DMS53 (cell line): ENCODE measurements around the gene PMFBP1.

ENCODE experiments used
- DNase-seq: peaks from one replicate; lab custom pipeline; 2025; lab: John Stamatoyannopoulos, UW

Gene PMFBP1

GRCh38 chr16:72131036-72131435, 40.9 kb downstream of the PMFBP1 start:
- DNase-seq = no peak

DNA sequence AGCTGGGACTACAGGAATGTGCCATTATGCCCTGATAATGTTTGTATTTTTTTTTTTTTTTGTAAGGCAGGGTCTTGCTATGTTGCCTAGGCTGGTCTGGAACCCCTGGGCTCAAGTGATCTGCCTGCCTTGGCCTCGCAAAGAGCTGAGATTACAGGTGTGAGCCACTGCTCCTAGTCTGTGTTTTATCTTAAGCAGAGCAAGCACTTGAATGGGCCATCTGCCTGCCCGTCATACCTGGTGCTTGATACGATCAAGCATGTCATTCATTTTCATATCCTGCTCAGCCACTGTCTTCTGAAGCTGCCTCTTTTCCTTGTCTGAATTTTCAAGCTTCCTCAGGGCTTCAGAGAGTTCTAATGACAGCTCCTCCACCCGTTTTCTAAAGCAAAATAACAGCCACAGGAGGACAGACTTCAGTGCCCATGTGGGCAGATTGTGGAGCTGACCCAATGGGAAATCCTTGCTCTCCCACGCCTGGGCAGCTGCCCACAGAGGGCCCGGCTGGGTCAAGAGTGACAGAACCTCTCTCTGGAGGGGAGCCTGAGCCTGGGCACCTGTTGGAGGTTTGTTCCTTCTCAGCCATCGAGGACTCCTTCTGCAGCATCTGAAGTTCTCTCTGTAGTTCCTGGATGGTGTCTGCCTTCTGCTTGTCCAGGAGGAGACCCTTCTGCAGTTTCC, 41.8 kb downstream of the PMFBP1 start:
- DNase-seq = peak; percentile 88

DNA sequence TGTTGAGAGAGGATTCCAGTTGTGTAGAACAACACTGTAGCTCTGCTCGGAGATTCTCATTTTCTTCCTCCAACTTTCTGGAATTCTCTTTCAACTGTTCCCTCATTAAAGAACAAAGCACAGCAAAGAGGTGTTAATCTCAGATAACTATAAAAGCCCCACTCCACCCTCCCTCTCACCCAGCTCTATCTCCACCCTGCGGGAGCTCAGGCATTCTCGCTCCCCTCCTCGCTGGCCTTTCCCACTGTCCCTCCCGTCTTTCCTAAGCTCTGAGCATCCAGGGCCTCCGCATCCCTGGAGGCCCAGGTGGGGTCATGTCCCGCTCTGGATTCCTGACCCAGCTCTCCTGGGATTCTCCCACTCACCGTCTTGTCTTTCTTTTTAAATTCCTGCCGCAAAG, 43.3 kb downstream of the PMFBP1 start:
- no peak for DNase-seq

- DNase-seq = no peak
Measured at GRCh38 chr16:72126429-72126765, 45.6 kb downstream of the PMFBP1 start.

DNA sequence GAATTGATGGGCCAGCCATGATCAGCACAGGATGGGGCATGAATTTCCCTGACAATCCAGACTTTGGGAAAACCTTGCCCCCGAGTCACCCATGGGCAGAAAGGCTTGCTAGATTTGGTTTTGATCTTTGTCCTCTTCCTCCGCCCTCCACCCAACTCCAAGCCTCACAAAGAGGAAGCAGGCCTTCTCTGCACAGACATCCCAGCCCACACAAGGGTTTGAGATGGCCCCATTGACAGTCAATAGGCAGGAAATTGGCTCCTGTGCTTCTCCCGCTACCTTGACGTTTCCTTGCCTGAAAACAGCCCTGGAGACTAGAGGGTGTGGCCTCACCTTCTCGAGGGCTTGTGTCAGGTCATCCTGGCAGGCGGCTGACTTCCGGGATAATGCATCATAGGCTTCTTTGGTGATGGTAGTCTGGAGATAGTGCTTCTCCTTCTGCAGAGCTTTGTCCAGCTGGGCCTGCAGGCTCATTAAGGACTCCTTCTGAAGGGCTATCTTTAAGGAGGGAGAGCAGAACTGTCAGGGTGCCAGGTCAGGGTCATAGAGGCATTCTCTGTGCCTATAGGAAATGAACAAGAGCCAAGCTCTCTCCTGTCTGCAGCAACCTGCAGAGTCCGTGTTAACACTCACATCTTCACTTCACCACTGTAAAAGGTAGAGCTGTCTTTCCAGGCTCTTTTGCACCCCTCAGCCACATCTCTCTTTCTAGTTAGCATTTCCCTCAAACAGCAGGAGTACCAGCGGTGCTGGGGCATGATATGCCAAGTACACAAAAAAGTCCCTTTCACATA, 46.1 kb downstream of the PMFBP1 start:
- peak; percentile 27 for DNase-seq

DNA sequence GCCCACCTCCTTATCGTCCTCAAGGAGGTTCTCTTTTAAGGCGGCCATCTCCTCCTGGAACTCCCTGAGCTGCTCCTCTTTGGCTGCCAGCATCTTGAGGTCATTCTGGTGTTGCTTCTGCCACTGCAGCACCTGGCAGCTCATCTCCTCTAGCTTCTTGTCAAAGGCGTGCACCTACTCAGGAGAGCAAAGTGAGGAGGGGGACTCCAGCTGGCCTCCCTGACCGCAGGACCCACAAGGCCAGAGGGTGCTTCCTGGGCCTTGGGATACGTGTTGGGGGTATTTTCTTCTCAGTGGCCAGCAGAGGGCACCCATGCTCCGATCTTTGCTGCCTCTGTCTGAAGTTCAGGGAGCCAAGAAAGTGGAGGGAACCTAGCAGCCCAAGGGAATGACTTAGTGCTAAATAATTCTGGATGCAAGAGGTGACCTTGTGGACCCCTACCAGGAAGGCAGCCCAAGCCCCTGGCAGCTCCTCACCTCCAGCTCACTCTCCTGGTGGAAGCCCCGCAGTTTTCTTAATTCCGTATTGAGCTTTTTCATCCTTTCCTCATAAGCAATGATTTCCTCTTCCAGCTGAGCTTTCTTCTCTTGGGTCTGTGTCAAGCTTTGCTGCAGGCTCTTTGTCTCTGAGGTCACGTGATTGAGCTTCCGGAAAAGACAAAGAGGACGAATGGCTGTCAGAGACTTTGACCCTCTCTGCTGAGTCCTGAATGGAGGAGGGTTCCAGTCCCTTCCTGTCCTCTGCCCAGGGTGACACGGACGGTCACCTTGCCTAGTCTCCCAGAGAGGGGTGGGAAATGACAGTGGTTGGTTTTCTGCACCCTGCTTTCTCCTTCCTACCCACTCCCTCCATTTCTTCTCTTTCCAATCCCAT, 47.0 kb downstream of the PMFBP1 start:
- peak; percentile 86 for DNase-seq

GRCh38 chr16:72124148-72124547, 47.8 kb downstream of the PMFBP1 start:
- no peak for DNase-seq

- no peak for DNase-seq
Measured at GRCh38 chr16:72123426-72123825, 48.5 kb downstream of the PMFBP1 start.

GRCh38 chr16:72122916-72123315, 49.0 kb downstream of the PMFBP1 start:
- DNase-seq = no peak

DNA sequence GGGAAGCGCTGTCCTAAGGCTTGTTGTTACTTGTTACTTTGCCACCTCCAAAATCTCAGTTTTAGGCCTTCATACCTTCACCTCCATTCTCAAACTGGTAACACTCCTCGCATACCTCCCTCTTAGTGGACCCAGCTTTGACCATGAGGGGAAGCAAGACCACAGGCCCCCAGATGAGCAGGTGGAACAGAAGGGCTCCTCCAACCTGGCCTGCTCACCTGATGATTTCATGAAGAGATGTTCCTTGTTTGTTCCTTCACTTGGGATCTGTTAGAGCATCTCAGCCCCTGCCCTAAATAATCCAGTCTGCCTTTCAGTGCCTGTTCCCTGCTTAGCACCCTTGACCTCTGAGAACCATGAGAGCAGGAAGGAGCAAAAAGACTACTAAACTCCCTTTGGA, 49.6 kb downstream of the PMFBP1 start:
- no peak for DNase-seq

GRCh38 chr16:72120026-72120425, 51.9 kb downstream of the PMFBP1 start:
- DNase-seq = no peak

DNA sequence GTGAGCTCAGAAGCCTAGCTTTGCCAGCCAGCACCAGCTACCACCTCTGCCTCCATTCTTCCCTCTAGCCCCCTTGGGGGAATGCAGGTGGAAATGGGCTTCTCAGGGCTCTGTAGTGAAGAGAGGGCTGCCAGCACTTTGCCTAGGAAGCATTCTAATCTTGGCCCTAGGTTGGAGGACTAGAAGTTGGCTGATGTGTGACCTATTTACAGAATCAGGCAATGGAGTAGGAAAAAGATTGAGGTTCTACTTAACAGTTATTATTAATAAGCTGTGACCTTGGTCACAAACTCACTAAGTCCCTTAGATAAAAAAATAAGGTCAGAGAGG, 58.4 kb downstream of the PMFBP1 start:
- no peak for DNase-seq

DNA sequence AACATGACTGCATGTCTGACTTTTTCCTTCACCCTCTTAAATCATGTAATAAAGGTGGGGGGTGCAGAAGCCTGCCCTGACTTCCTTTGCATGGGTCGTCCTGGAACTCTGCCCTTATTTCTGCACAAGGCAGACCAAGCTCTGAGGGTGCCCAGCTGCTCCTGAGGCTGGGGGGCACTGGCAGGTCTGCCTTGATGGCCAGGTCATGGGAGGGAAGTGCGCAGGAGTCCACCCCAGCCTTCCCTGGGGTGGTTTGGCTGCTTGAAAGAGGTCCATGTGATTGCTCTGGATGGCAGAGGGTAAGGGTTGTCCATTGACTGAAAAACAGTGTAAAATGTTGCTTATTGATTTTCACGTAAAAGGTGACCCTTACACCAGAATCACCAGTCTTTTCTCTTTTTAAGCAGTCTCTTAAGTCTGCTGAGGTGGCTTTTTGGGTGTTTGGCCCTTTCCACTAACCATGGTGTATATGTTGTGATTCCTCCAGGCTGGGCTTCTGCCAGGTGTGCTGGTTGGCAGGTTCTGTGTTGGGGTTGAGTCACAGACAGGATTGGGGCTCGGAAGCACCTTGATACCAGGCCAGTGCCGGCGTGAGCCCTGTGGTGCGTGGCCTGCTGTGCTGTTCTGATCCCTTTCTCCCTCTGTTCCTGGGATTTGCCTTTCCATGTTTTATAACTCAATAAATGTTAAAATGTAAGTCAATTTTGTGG, 58.9 kb downstream of the PMFBP1 start:
- DNase-seq = no peak

DNA sequence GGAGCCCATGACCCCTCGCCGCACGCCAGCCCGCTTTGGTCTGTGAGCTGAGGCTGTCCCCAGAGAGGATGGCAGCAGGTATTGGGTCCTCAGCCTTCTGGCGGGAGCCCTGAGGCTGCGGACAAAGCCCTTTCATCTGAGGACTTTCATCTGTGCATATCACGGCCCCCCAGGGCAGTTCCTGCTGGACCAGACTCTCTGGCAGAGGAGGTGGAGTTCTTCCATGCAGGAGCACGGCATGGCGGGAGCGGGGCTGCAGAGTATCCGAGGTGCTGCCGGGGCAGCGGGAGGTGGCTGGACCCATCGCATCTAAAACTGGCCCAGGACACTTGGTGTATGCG, 59.5 kb downstream of the PMFBP1 start:
- no peak for DNase-seq

DNA sequence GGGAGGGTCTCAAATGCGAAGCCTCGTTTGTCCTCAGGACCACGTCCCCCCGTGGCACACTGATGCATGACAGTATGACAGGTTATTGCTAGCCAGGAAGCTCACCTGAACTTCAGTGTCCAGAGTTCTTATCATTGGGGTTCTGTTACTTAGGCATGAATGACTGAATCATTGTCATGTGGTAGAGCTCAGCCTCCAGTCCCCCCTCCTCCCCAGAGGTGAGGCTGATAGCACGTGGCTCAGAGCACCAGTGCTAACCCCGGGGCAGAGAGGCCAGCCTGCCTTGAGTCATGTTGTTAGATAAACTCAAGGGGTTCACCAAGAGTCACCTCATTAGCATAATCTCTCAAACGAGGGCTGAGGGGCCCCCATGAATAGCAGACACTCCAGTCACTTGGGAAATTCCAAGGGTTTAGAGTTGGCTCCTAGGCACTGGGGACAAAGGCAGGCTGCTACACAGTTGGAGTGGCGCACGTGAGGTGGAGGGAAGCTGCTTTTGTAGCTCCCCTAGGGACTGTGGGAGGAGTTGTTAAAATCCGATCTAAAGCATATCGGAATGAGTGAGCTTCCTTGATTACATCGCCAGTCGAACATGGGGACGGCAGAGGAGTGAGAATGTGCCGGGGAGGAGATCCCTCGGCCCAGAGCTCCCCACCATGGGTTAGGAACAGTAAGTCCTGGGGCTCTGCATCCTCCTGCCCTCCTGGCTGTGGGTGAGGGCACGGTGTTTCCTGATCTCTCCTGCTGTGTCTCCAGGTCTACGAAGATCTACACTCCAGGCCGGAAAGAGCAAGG, 60.1 kb downstream of the PMFBP1 start:
- no peak for DNase-seq

DNA sequence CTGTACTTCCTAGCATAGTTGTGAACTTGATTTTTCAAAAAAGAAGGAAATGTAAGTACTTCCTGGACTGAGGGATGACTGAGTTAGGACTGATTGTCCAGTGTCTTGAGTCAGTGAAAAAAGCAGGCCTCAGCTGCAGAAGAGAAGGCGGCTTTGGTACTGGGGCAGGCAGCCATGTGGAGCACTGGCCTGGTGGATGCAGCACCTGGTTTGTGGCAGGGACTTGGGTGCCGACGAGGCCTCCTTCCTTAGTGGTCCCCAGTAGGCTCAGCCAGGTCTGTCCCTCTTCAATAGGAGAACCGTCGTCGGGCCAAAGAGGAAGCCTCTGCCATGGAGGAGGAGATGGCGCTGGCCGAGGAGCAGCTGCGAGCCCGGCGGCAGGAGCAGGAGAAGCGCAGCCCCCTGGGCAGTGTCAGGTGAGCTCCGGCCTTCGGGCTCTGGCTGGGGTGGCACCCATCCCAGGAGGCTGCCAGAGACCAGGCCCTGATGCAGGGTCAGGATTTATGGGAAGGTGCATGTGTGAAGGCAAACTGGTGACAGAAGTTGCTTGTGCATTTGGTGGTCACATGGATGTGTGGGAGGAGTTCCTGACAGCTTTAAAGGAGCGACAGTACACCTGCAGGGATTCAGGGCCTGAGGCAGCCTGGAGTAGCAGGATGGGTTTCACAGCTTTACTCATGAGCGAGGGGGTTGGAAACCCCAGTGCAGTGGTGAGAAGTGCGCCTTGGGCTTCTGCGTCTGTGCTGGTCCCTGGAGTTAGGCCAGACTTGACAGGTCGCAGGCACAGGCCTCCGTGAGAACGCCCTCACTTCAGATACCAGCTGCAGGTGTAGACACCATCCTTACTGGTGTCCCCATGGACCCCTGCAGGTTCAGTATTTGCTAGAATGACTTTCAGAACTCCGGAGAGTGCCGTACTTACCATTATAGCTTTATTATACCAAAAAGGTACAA, 61.0 kb downstream of the PMFBP1 start:
- DNase-seq = no peak

GRCh38 chr16:72109966-72110530, 61.9 kb downstream of the PMFBP1 start:
- no peak for DNase-seq

GRCh38 chr16:72109300-72109699, 62.7 kb downstream of the PMFBP1 start:
- DNase-seq = no peak

DNA sequence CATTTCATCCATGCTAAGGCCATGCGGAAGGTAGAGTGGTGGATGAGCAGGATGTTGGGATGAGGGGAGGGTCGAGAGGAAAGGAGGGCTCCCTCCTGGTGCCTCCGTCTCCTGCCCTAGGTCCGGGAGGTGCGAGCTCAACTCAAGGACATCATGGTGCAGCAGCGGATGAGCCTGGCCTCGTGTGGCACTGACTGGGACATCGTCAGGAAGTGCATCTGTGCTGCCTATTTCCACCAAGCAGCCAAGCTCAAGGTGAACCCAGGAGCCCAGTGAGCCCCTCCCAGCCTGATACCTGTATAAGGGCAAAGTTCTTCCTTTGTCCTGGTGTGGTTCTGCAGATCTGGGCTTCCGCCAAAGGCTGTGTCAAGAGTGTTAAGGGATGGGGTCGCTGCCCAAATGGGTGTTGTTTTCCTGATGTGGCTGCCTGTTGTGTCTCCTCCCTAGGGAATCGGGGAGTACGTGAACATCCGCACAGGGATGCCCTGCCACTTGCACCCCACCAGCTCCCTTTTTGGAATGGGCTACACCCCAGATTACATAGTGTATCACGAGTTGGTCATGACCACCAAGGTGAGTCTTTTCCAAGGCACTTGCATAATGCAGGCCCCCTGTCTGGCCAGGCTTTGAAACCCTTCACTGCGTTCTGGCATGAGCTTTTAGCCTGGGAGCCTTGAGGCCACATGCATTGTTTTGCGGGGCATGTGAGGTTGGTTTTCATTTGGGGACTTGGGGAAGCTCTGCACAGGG, 63.4 kb downstream of the PMFBP1 start:
- no peak for DNase-seq
